GM12878 (cell line): Measurements from ENCODE around the gene FARS2. TPM values are rescaled to one million over a fixed set of nuclear protein-coding genes. Genes with fewer than 3 reads are reported as not detected.

Experiments used
- ATAC-seq: fragments of 200-7000 bp; cut with Tn5 transposase; 3 replicates; pipeline ENCODE4 v1.9.1; 2020; ENCODE audit warnings: mild to moderate bottlenecking, moderate library complexity
- BruUV-seq: library from RNA; stranded (reverse); fragments of 400-500 nt; replicated peaks from 2 replicates; lab custom pipeline; 2021; lab: Mats Ljungman, UMichigan
- CTCF ChIA-PET: fragments of 300-600 bp; sonication (Branson Sonifier 250); formaldehyde crosslinking; extraction: SDS; loops from one replicate; lab custom pipeline; 2021; ENCODE audit warnings: inconsistent platforms; lab: Yijun Ruan, JAX
- POLR2A ChIA-PET: fragments of 350-600 bp; formaldehyde crosslinking; extraction: SDS; loops from one replicate; lab custom pipeline; 2021; ENCODE audit warnings: inconsistent platforms; lab: Charles Lee
- RAD21 ChIA-PET: fragments of 300-600 bp; sonication (Branson Sonifier 250); formaldehyde crosslinking; loops from one replicate; lab custom pipeline; 2023; ENCODE audit warnings: antibody characterized with exemption; ENCODE audit not compliant: unreplicated experiment; lab: Charles Lee
- SMC1A ChIA-PET: fragments of 300-600 bp; sonication (Branson Sonifier 250); formaldehyde crosslinking; loops from one replicate; lab custom pipeline; 2023; ENCODE audit not compliant: unreplicated experiment, uncharacterized antibody; lab: Charles Lee
- DNase-seq: peaks from one replicate; pipeline ENCODE4 v3.0.0-alpha.2; 2011; ENCODE audit warnings: low read depth, low spot score
- FAIRE-seq: peaks from 3 replicates; lab custom pipeline; 2011; peaks lifted over from hg19 to GRCh38; lab: Jason Lieb, UNC
- H2AFZ ChIP-seq: 2 replicates; pipeline ENCODE4 v1.6.0; 2011; ENCODE audit warnings: low read depth, low read length, control low read depth; ENCODE audit not compliant: control insufficient read depth
- H3K27ac ChIP-seq: 2 replicates; pipeline ENCODE4 v1.5.1; 2011; ENCODE audit warnings: control low read depth; ENCODE audit not compliant: control insufficient read depth, insufficient read depth
- H3K27me3 ChIP-seq, 2 experiments: replicated peaks in 1 of 2; 2 replicates each; pipeline versions ENCODE4 v1.6.0 to v1.6.1; 2011; ENCODE audit warnings: low read length in 1 of 2; ENCODE audit not compliant: control insufficient read depth in 2 of 2, insufficient read depth in 2 of 2
- H3K36me3 ChIP-seq, 2 experiments: 2 replicates each; pipeline ENCODE4 v1.5.1; 2011; ENCODE audit warnings: low read length in 1 of 2; ENCODE audit not compliant: control insufficient read depth in 2 of 2, insufficient read depth in 2 of 2
- H3K4me1 ChIP-seq: 2 replicates; pipeline ENCODE4 v1.6.1; 2011; ENCODE audit warnings: mild to moderate bottlenecking, low read length, moderate library complexity, mixed read lengths; ENCODE audit not compliant: control insufficient read depth, insufficient read depth
- H3K4me2 ChIP-seq: 2 replicates; pipeline ENCODE4 v1.6.0; 2011; ENCODE audit warnings: control low read depth; ENCODE audit not compliant: control insufficient read depth, insufficient read depth
- H3K4me3 ChIP-seq: fragments of 200-600 bp; sonication (generic); 2 replicates; pipeline ENCODE4 v1.5.1; 2016
- H3K79me2 ChIP-seq: 2 replicates; pipeline ENCODE4 v1.6.0; 2011; ENCODE audit warnings: low read length; ENCODE audit not compliant: control insufficient read depth, insufficient read depth
- H3K9ac ChIP-seq: 2 replicates; pipeline ENCODE4 v1.8.0; 2011; ENCODE audit warnings: low read length, control low read depth, mixed read lengths; ENCODE audit not compliant: control insufficient read depth, insufficient read depth
- H3K9me3 ChIP-seq: replicated peaks from 3 replicates; pipeline ENCODE4 v1.5.1; 2011; ENCODE audit warnings: mild to moderate bottlenecking, low read length; ENCODE audit not compliant: control insufficient read depth, insufficient read depth
- H4K20me1 ChIP-seq: 2 replicates; pipeline ENCODE4 v1.6.0; 2011; ENCODE audit not compliant: control insufficient read depth, insufficient read depth
- BCLAF1 ChIP-seq: fragments of 450-650 bp; IDR thresholded peaks from 2 replicates; pipeline ENCODE4 v1.6.1; 2017; ENCODE audit warnings: antibody characterized with exemption, mild to moderate bottlenecking, moderate library complexity
- LARP7 ChIP-seq: fragments of 450-650 bp; IDR thresholded peaks from 2 replicates; pipeline ENCODE4 v1.6.1; 2017; ENCODE audit warnings: mild to moderate bottlenecking
- RAD21 ChIP-seq: IDR thresholded peaks from 2 replicates; pipeline ENCODE4 v1.6.1; 2011; ENCODE audit warnings: mild to moderate bottlenecking, low read depth, low read length, moderate library complexity; ENCODE audit not compliant: insufficient read depth
- TBL1XR1 ChIP-seq: IDR thresholded peaks from 2 replicates; pipeline ENCODE4 v1.6.1; 2012; ENCODE audit warnings: low read depth, low read length, improper control_type of control experiment
- WGBS: methylation state at CpG from one replicate; pipeline ENCODE4 v1.1.6; 2016; ENCODE audit warnings: low lambda C conversion rate; ENCODE audit not compliant: insufficient replicate concordance, insufficient coverage; ENCODE audit errors: missing lambda C conversion rate; 5-methylcytosine and 5-hydroxymethylcytosine counted together
- in situ Hi-C: fragments of 300-500 bp; cut with MboI; formaldehyde crosslinking; loops from 9 replicates; pipeline ENCODE4 v1.14.3; 2018; ENCODE audit warnings: mixed read lengths
- intact Hi-C: fragments of 100-400 bp; cut with micrococcal nuclease; formaldehyde crosslinking; loops from one replicate; pipeline ENCODE4 v1.14.2; 2022; ENCODE audit not compliant: unreplicated experiment
- polyA plus RNA-seq, 11 experiments: library from polyadenylated mRNA; depleted of rRNA in 4 of 11; unstranded in 6 of 11; stranded (reverse) in 5 of 11; fragments of >200 nt; fragmentation: Nextera tagmentation in 4 of 11; fragmentation: Illumina TruSeq in 1 of 11; extraction: Ambion mirVana in 4 of 11; extraction: Trizol in 1 of 11; gene quantifications; 1 replicate in 1 of 11; 2 replicates in 10 of 11; pipeline versions ENCODE4 v1.2.1 to v1.2.3, GENCODE V29; 2011 to 2016; ENCODE audit warnings: inconsistent platforms in 2 of 11, missing spikeins in 2 of 11, low read depth in 1 of 11
- total RNA-seq, 4 experiments: library from RNA; depleted of rRNA in 3 of 4; stranded (reverse); fragments of >200 nt in 3 of 4; fragmentation: Illumina TruSeq in 1 of 4; extraction: Trizol in 1 of 4; gene quantifications; 2 replicates each; pipeline versions ENCODE4 v1.2.1 to v1.2.3, GENCODE V29; 2013 to 2021
- TF ChIP-seq, protein P1 (sequence below): fragments of 450-650 bp; IDR thresholded peaks from 2 replicates; pipeline ENCODE4 v1.6.1; 2017; ENCODE audit warnings: mild to moderate bottlenecking

Gene FARS2
- total and polyA plus RNA-seq, 10 of the 15 experiments (the other 5 are each of a cell fraction or from before 2014, with no cell fraction given): 16.8 to 46.7 (median 25.6) TPM

GRCh38 chr6:5580736-5581581 lies 319.6 kb downstream of the FARS2 start:
- FAIRE-seq: no peak
- peak overlapping the region; percentile 1; the same call in 1 of the 2 replicates for H3K4me2 ChIP-seq
- peak overlapping the region; percentile 17; the same call in 1 of the 2 replicates for H3K27ac ChIP-seq
- ChIA-PET POLR2A (no interaction called here), SMC1A (no interaction called here), RAD21 (interaction anchor here (0.9 kb wide), 1 partner anchor 110 kb away, joined by 3 read pairs; no protein-coding TSS in a partner anchor), CTCF (no interaction called here)
- WGBS: 24% methylated on average over 12 of the region's 12 CpGs
- intact Hi-C loops: no loop called here
- TF ChIP-seq RAD21 (peak; percentile 31; the same call in 1 of the 2 replicates), TBL1XR1 (no peak), LARP7 (no peak)
- H3K4me3 ChIP-seq: no peak overlapping the region
- no peaks in the 10 kb centered on the region for H3K27me3 ChIP-seq
- H3K4me1 ChIP-seq: no peaks in the 10 kb centered on the region; the same call in 1 of the 2 replicates
- no peaks in the 10 kb centered on the region for H3K36me3 ChIP-seq
- in situ Hi-C loops: no loop called here
- no peak for ATAC-seq
- no peaks in the 10 kb centered on the region; the same call in 2 of the 3 replicates for H3K9me3 ChIP-seq
- DNase-seq: no peak
- no peak overlapping the region for H3K9ac ChIP-seq
- H4K20me1 ChIP-seq: no peaks in the 10 kb centered on the region
- H2AFZ ChIP-seq: peak overlapping the region; percentile 41; the same call in 1 of the 2 replicates
- no TSS peak for BruUV-seq
- H3K79me2 ChIP-seq: no peaks in the 10 kb centered on the region

DNA sequence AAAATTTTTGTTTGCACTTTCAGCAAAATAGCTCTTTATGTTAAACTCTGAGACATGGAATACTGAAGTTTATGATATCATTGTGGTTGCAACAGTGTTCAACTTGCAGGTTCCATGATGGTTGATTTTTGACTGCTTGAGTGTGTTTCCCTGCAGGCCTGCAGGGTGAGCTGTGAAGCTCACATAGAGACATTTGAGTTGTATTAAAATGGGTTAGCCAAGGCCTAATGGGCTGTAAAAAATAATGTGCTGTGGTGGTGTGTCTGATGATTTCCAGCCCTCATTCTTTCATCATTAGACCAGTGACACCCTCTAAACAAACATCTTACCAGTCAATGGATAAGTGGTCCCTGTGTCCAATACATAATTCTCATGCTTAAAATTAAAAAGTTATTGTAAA lies 321.4 kb downstream of the FARS2 start:
- no peaks in the 10 kb centered on the region for H3K27me3 ChIP-seq
- RAD21 ChIA-PET: interaction anchor here (1.3 kb wide), 1 partner anchor 112 kb away, joined by 3 read pairs; no protein-coding TSS in a partner anchor
- H3K4me3 ChIP-seq: no peak overlapping the region
- no TSS peak for BruUV-seq
- TF ChIP-seq RAD21 (0 out of 2 replicates have a peak, but pooled peaks have one; percentile 21), BCLAF1 (no peak)
- TF ChIP-seq, protein P1, sequence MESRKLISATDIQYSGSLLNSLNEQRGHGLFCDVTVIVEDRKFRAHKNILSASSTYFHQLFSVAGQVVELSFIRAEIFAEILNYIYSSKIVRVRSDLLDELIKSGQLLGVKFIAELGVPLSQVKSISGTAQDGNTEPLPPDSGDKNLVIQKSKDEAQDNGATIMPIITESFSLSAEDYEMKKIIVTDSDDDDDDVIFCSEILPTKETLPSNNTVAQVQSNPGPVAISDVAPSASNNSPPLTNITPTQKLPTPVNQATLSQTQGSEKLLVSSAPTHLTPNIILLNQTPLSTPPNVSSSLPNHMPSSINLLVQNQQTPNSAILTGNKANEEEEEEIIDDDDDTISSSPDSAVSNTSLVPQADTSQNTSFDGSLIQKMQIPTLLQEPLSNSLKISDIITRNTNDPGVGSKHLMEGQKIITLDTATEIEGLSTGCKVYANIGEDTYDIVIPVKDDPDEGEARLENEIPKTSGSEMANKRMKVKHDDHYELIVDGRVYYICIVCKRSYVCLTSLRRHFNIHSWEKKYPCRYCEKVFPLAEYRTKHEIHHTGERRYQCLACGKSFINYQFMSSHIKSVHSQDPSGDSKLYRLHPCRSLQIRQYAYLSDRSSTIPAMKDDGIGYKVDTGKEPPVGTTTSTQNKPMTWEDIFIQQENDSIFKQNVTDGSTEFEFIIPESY: no peak
- TF ChIP-seq, all 136 proteins: peak for 1
- Histone ChIP-seq H3K4me2 (no peak overlapping the region), H3K9me3 (no peaks in the 10 kb centered on the region; the same call in 2 of the 3 replicates), H3K4me1 (no peaks in the 10 kb centered on the region; the same call in 1 of the 2 replicates), H4K20me1 (no peaks in the 10 kb centered on the region), H3K36me3 (no peaks in the 10 kb centered on the region; a peak in 1 of 4 replicates), H3K9ac (no peak overlapping the region), H3K79me2 (no peaks in the 10 kb centered on the region), H2AFZ (no peak overlapping the region), H3K27ac (no peak overlapping the region)
- FAIRE-seq: no peak
- CTCF ChIA-PET: no interaction called here
- no peak for ATAC-seq
- SMC1A ChIA-PET: interaction anchor here (1.0 to 1.4 kb wide), 2 partner anchors 21 to 31 kb away, joined by 3 read pairs; no protein-coding TSS in a partner anchor
- in situ Hi-C loops: no loop called here
- intact Hi-C loops: no loop called here
- POLR2A ChIA-PET: no interaction called here
- no peak for DNase-seq
